ENCODE measurements around the gene GPX6.

Gene GPX6

GRCh38 chr6:28501259-28501658 lies 14.3 kb downstream of the GPX6 start (continued):
- TF ChIP-seq ZNF704 (tag by site-specific recombination; IDR thresholded peaks at IDR 0.05), result no peak
- no peak for TF ChIP-seq ZBTB26 (tag by site-specific recombination; optimal IDR thresholded peaks at IDR 0.05)
- TF ChIP-seq PRDM1 (tag by site-specific recombination; IDR thresholded peaks at IDR 0.05), result no peak
- TF ChIP-seq ZNF558 (tag by site-specific recombination; IDR thresholded peaks at IDR 0.05), result no peak
- no peak for TF ChIP-seq GLI4 (tag by site-specific recombination; IDR thresholded peaks at IDR 0.05)
- TF ChIP-seq ZNF768 (tag by site-specific recombination; IDR thresholded peaks at IDR 0.05), result no peak
- TF ChIP-seq ZNF621 (tag by site-specific recombination; IDR thresholded peaks at IDR 0.05), result no peak
- TF ChIP-seq ZNF510 (tag by site-specific recombination; IDR thresholded peaks at IDR 0.05; ENCODE audit: insufficient replicate concordance), result no peak
- no peak for TF ChIP-seq ZNF366 (tag by site-specific recombination; conservative IDR thresholded peaks at IDR 0.05)
- TF ChIP-seq ZNF776 (tag by site-specific recombination; IDR thresholded peaks at IDR 0.05; ENCODE audit: borderline replicate concordance), result no peak
- no peak for TF ChIP-seq ZBTB6 (tag by site-specific recombination; IDR thresholded peaks at IDR 0.05)
- TF ChIP-seq KLF17 (tag by site-specific recombination; IDR thresholded peaks at IDR 0.05), result no peak

- ChIA-PET CTCF (interaction anchor here (0.7 to 3.7 kb wide), 5 partner anchors 19 to 187 kb away, joined by 3 to 21 read pairs (median 4); no protein-coding TSS in a partner anchor), POLR2A (interaction anchor here (0.6 to 0.8 kb wide), 2 partner anchors 88 to 936 kb away, joined by 3 read pairs; no protein-coding TSS in a partner anchor)
- Histone ChIP-seq H3K27ac (ENCODE audit: extremely low read depth, low read depth, low read length) (no peak overlapping the region), H3K9me3 (ENCODE audit: control insufficient read depth, insufficient read depth, low read depth, low read length) (no peaks in the 10 kb centered on the region), H3K4me1 (ENCODE audit: control insufficient read depth, insufficient read depth, low read length) (no peaks in the 10 kb centered on the region), H3K4me3 (ENCODE audit: low read depth, low read length) (no peak overlapping the region), H3K36me3 (ENCODE audit: control insufficient read depth in 2 of 2, insufficient read depth in 1 of 2, low read length in 2 of 2) (no peaks in the 10 kb centered on the region)
- no peak for TF ChIP-seq ZNF362 (tag by site-specific recombination; IDR thresholded peaks at IDR 0.05)
- TF ChIP-seq ZSCAN18 (tag by site-specific recombination; IDR thresholded peaks at IDR 0.05), result no peak
- TF ChIP-seq ZNF610 (tag by site-specific recombination; IDR thresholded peaks at IDR 0.05; ENCODE audit: borderline replicate concordance), result no peak
- no peak for TF ChIP-seq OVOL3 (tag by site-specific recombination; IDR thresholded peaks at IDR 0.05)
- no peak for TF ChIP-seq ZNF350 (tag by site-specific recombination; IDR thresholded peaks at IDR 0.05)
Measured at GRCh38 chr6:28497893-28498292, 17.7 kb downstream of the GPX6 start.
